IPS-18a (cell line): ENCODE data around the gene TENM4.
"Not testable (repeated sequence)": the region's sequence is repeated elsewhere in the genome, so short reads cannot be mapped to it uniquely, and the experiment has no call there.

Experiments
- H3K27ac ChIP-seq: one replicate; pipeline ENCODE4 v1.5.1; 2013; ENCODE audit warnings: low read length
- H3K27me3 ChIP-seq: one replicate; pipeline ENCODE4 v1.6.1; 2013; ENCODE audit warnings: mild to moderate bottlenecking, low read length; ENCODE audit not compliant: control insufficient read depth, insufficient read depth
- H3K36me3 ChIP-seq: one replicate; pipeline ENCODE4 v1.6.1; 2013; ENCODE audit warnings: low read depth, low read length; ENCODE audit not compliant: control insufficient read depth
- H3K4me1 ChIP-seq: one replicate; pipeline ENCODE4 v1.6.1; 2013; ENCODE audit warnings: low read depth, low read length; ENCODE audit not compliant: control insufficient read depth
- H3K4me3 ChIP-seq: one replicate; pipeline ENCODE4 v1.5.1; 2013; ENCODE audit warnings: low read length
- H3K9ac ChIP-seq: one replicate; pipeline ENCODE4 v1.6.1; 2013; ENCODE audit warnings: mild to moderate bottlenecking, low read length, moderate library complexity
- H3K9me3 ChIP-seq: one replicate; pipeline ENCODE4 v1.6.1; 2013; ENCODE audit warnings: low read depth, low read length; ENCODE audit not compliant: control insufficient read depth

The TENM4 gene

GRCh38 chr11:78981153-78981552, 459.7 kb downstream of the TENM4 start:
- Histone ChIP-seq H3K27me3 (no peaks in the 10 kb centered on the region), H3K27ac (no peak overlapping the region), H3K9ac (no peak overlapping the region)

GRCh38 chr11:78978831-78979230, 462.0 kb downstream of the TENM4 start:
- Histone ChIP-seq H3K9ac (no peak overlapping the region), H3K4me1 (peaks cover 5% of the 10 kb centered on the region), H3K27me3 (no peaks in the 10 kb centered on the region), H3K27ac (no peak overlapping the region), H3K36me3 (no peaks in the 10 kb centered on the region), H3K9me3 (no peaks in the 10 kb centered on the region), H3K4me3 (no peak overlapping the region)

More at GRCh38 chr11:78981153-78981552, 459.7 kb downstream of the TENM4 start:
- H3K36me3 ChIP-seq, result no peaks in the 10 kb centered on the region
- H3K4me3 ChIP-seq, result no peak overlapping the region
- no peaks in the 10 kb centered on the region for H3K9me3 ChIP-seq
- H3K4me1 ChIP-seq, result no peaks in the 10 kb centered on the region

- not testable (repeated sequence) for H3K36me3 ChIP-seq, H3K4me3 ChIP-seq, H3K9me3 ChIP-seq, H3K27ac ChIP-seq, H3K4me1 ChIP-seq, H3K27me3 ChIP-seq, H3K9ac ChIP-seq
These were observed 463.0 kb downstream of the TENM4 start for GRCh38 chr11:78977848-78978247.

GRCh38 chr11:78977009-78977408, 463.8 kb downstream of the TENM4 start:
- Histone ChIP-seq H3K9me3 (no peaks in the 10 kb centered on the region), H3K9ac (no peak overlapping the region), H3K4me1 (peaks cover 8% of the 10 kb centered on the region), H3K36me3 (no peaks in the 10 kb centered on the region), H3K27me3 (no peaks in the 10 kb centered on the region), H3K27ac (no peak overlapping the region), H3K4me3 (no peak overlapping the region)

GRCh38 chr11:78975081-78975480, 465.7 kb downstream of the TENM4 start:
- H3K4me3 ChIP-seq, result no peak overlapping the region
- no peak overlapping the region for H3K27ac ChIP-seq
- peaks cover 8% of the 10 kb centered on the region for H3K4me1 ChIP-seq
- no peaks in the 10 kb centered on the region for H3K27me3 ChIP-seq
- H3K9me3 ChIP-seq, result no peaks in the 10 kb centered on the region
- no peak overlapping the region for H3K9ac ChIP-seq
- no peaks in the 10 kb centered on the region for H3K36me3 ChIP-seq

GRCh38 chr11:78973876-78974275, 467.0 kb downstream of the TENM4 start:
- Histone ChIP-seq H3K9me3 (no peaks in the 10 kb centered on the region), H3K36me3 (no peaks in the 10 kb centered on the region), H3K9ac (no peak overlapping the region), H3K27me3 (no peaks in the 10 kb centered on the region), H3K4me3 (no peak overlapping the region), H3K4me1 (peaks cover 8% of the 10 kb centered on the region), H3K27ac (no peak overlapping the region)

GRCh38 chr11:78972590-78972989, 468.2 kb downstream of the TENM4 start:
- H3K27ac ChIP-seq, result no peak overlapping the region
- H3K4me1 ChIP-seq, result peaks cover 8% of the 10 kb centered on the region
- H3K4me3 ChIP-seq, result no peak overlapping the region
- H3K27me3 ChIP-seq, result no peaks in the 10 kb centered on the region
- H3K9me3 ChIP-seq, result no peaks in the 10 kb centered on the region
- no peaks in the 10 kb centered on the region for H3K36me3 ChIP-seq
- H3K9ac ChIP-seq, result no peak overlapping the region

- Histone ChIP-seq H3K4me1 (peaks cover 8% of the 10 kb centered on the region), H3K4me3 (no peak overlapping the region), H3K36me3 (no peaks in the 10 kb centered on the region), H3K9me3 (no peaks in the 10 kb centered on the region), H3K27me3 (no peaks in the 10 kb centered on the region), H3K9ac (no peak overlapping the region), H3K27ac (no peak overlapping the region)
These were observed 468.7 kb downstream of the TENM4 start for GRCh38 chr11:78972177-78972576.

- Histone ChIP-seq H3K4me3 (no peak overlapping the region), H3K36me3 (no peaks in the 10 kb centered on the region), H3K27ac (no peak overlapping the region), H3K9me3 (no peaks in the 10 kb centered on the region), H3K4me1 (no peaks in the 10 kb centered on the region), H3K27me3 (no peaks in the 10 kb centered on the region), H3K9ac (no peak overlapping the region)
These were observed 473.0 kb downstream of the TENM4 start for GRCh38 chr11:78967811-78968210.

- Histone ChIP-seq H3K4me1 (peaks cover 9% of the 10 kb centered on the region), H3K36me3 (no peaks in the 10 kb centered on the region), H3K4me3 (no peak overlapping the region), H3K27me3 (peaks cover 4% of the 10 kb centered on the region), H3K27ac (no peak overlapping the region), H3K9ac (no peak overlapping the region), H3K9me3 (no peaks in the 10 kb centered on the region)
These were observed 475.4 kb downstream of the TENM4 start for GRCh38 chr11:78965432-78965831.

- Histone ChIP-seq H3K4me3 (peak overlapping the region; percentile 62), H3K36me3 (no peaks in the 10 kb centered on the region), H3K9me3 (no peaks in the 10 kb centered on the region), H3K9ac (peak overlapping the region; percentile 41), H3K27ac (no peak overlapping the region), H3K4me1 (peaks cover 9% of the 10 kb centered on the region), H3K27me3 (peaks cover 4% of the 10 kb centered on the region)
These were observed 478.7 kb downstream of the TENM4 start for GRCh38 chr11:78961937-78962701.

GRCh38 chr11:78961247-78961646, 479.6 kb downstream of the TENM4 start:
- H3K36me3 ChIP-seq, result no peaks in the 10 kb centered on the region
- H3K9me3 ChIP-seq, result no peaks in the 10 kb centered on the region
- no peak overlapping the region for H3K27ac ChIP-seq
- peaks cover 9% of the 10 kb centered on the region for H3K4me1 ChIP-seq
- H3K9ac ChIP-seq, result peak overlapping the region; percentile 41
- peaks cover 4% of the 10 kb centered on the region for H3K27me3 ChIP-seq
- H3K4me3 ChIP-seq, result peak overlapping the region; percentile 62
